Measurements from ENCODE around the gene SLC35G3. TPM values are rescaled to one million over a fixed set of nuclear protein-coding genes. Genes with fewer than 3 reads are reported as not detected.

SLC35G3 gene
- polyA plus RNA-seq, 1 donor from 2014 or later, result not detected

DNA sequence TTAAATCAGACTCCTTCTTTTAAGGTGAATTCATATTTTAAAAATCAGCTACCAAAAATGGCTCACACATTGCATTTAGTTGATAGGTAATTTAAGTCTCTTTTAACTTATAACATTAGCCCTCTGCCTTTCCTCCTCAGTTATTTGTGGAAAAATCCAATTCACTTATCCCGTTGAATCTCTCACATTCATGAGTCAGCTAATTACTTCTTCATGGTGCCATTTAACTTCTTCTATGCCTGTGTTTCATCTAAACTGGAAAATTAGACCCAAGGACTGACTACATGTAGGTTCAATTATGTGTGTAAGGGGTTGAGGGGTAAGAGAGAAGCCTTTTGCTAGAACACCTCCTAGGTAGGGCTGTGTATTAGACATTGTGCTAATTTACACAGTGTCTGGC is 30.2 kb upstream of the SLC35G3 start:
- H3K79me2 ChIP-seq (replicated peaks; ENCODE audit: insufficient read depth, low read length), result no peaks in the 10 kb centered on the region
- H3K27ac ChIP-seq (ENCODE audit: low read length), result no peak overlapping the region
- H2AFZ ChIP-seq (ENCODE audit: low read depth, low read length), result no peak overlapping the region
- H3K9ac ChIP-seq (ENCODE audit: low read length), result no peak overlapping the region
- no peaks in the 10 kb centered on the region for H3K9me2 ChIP-seq (ENCODE audit: insufficient read depth, low read length)
- H3K27me3 ChIP-seq (ENCODE audit: insufficient read depth, low read depth, low read length), result no peaks in the 10 kb centered on the region
- no peaks in the 10 kb centered on the region for H3F3A ChIP-seq (ENCODE audit: insufficient read depth, low read length, poor library complexity, severe bottlenecking)
- no peak overlapping the region for H3K4me3 ChIP-seq (ENCODE audit: low read length)
- TF ChIP-seq EP300 (conservative IDR thresholded peaks at IDR 0.05; ENCODE audit: poor library complexity, severe bottlenecking) (no peak), TAF1 (IDR thresholded peaks at IDR 0.05; ENCODE audit: low read depth) (no peak), EZH2 (IDR thresholded peaks at IDR 0.05; ENCODE audit: borderline replicate concordance, insufficient read depth, low read length, poor library complexity, severe bottlenecking) (no peak), RAD21 (conservative IDR thresholded peaks at IDR 0.05) (no peak), SMC3 (conservative IDR thresholded peaks at IDR 0.05; ENCODE audit: poor library complexity) (no peak), MXI1 (conservative IDR thresholded peaks at IDR 0.05; ENCODE audit: poor library complexity, severe bottlenecking) (no peak), CTCF (IDR thresholded peaks at IDR 0.05; ENCODE audit: poor library complexity, severe bottlenecking) (no peak), POLR2AphosphoS5 (IDR thresholded peaks at IDR 0.05) (no peak)
- TF ChIP-seq, protein P1, sequence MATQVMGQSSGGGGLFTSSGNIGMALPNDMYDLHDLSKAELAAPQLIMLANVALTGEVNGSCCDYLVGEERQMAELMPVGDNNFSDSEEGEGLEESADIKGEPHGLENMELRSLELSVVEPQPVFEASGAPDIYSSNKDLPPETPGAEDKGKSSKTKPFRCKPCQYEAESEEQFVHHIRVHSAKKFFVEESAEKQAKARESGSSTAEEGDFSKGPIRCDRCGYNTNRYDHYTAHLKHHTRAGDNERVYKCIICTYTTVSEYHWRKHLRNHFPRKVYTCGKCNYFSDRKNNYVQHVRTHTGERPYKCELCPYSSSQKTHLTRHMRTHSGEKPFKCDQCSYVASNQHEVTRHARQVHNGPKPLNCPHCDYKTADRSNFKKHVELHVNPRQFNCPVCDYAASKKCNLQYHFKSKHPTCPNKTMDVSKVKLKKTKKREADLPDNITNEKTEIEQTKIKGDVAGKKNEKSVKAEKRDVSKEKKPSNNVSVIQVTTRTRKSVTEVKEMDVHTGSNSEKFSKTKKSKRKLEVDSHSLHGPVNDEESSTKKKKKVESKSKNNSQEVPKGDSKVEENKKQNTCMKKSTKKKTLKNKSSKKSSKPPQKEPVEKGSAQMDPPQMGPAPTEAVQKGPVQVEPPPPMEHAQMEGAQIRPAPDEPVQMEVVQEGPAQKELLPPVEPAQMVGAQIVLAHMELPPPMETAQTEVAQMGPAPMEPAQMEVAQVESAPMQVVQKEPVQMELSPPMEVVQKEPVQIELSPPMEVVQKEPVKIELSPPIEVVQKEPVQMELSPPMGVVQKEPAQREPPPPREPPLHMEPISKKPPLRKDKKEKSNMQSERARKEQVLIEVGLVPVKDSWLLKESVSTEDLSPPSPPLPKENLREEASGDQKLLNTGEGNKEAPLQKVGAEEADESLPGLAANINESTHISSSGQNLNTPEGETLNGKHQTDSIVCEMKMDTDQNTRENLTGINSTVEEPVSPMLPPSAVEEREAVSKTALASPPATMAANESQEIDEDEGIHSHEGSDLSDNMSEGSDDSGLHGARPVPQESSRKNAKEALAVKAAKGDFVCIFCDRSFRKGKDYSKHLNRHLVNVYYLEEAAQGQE (IDR thresholded peaks at IDR 0.05; ENCODE audit: borderline replicate concordance), result no peak
- no peak overlapping the region for H3K4me2 ChIP-seq (ENCODE audit: low read length)
- H3K36me3 ChIP-seq (ENCODE audit: insufficient read depth, low read length), result no peaks in the 10 kb centered on the region
- H4K20me1 ChIP-seq (ENCODE audit: insufficient read depth), result no peaks in the 10 kb centered on the region
- no peaks in the 10 kb centered on the region for H3K9me3 ChIP-seq (ENCODE audit: low read length)

GRCh38 chr17:35222452-35222851 is 28.3 kb upstream of the SLC35G3 start:
- H3K4me2 ChIP-seq (ENCODE audit: low read length), result no peak overlapping the region
- H3K27ac ChIP-seq (ENCODE audit: low read length), result no peak overlapping the region
- no peaks in the 10 kb centered on the region for H3K9me3 ChIP-seq (ENCODE audit: low read length)
- H3K4me3 ChIP-seq (ENCODE audit: low read length), result no peak overlapping the region
- H3F3A ChIP-seq (ENCODE audit: insufficient read depth, low read length, poor library complexity, severe bottlenecking), result no peaks in the 10 kb centered on the region
- H3K27me3 ChIP-seq (ENCODE audit: insufficient read depth, low read depth, low read length), result no peaks in the 10 kb centered on the region
- no peaks in the 10 kb centered on the region for H3K36me3 ChIP-seq (ENCODE audit: insufficient read depth, low read length)
- no peaks in the 10 kb centered on the region for H3K79me2 ChIP-seq (replicated peaks; ENCODE audit: insufficient read depth, low read length)
- H4K20me1 ChIP-seq (ENCODE audit: insufficient read depth), result no peaks in the 10 kb centered on the region
- H3K9me2 ChIP-seq (ENCODE audit: insufficient read depth, low read length), result no peaks in the 10 kb centered on the region
- no peak for TF ChIP-seq CTCF (IDR thresholded peaks at IDR 0.05; ENCODE audit: poor library complexity, severe bottlenecking)
- TF ChIP-seq POLR2AphosphoS5 (IDR thresholded peaks at IDR 0.05), result no peak
- TF ChIP-seq SMC3 (conservative IDR thresholded peaks at IDR 0.05; ENCODE audit: poor library complexity), result no peak
- TF ChIP-seq EZH2 (IDR thresholded peaks at IDR 0.05; ENCODE audit: borderline replicate concordance, insufficient read depth, low read length, poor library complexity, severe bottlenecking), result no peak
- no peak for TF ChIP-seq RAD21 (conservative IDR thresholded peaks at IDR 0.05)
- TF ChIP-seq, protein P1 (IDR thresholded peaks at IDR 0.05; ENCODE audit: borderline replicate concordance), result no peak
- no peak for TF ChIP-seq TAF1 (IDR thresholded peaks at IDR 0.05; ENCODE audit: low read depth)
- no peak overlapping the region for H3K9ac ChIP-seq (ENCODE audit: low read length)
- H2AFZ ChIP-seq (ENCODE audit: low read depth, low read length), result no peak overlapping the region

Data from neural cell (in vitro differentiated cells).